MM.1S (cell line): ENCODE results near the gene CCDC13.

ENCODE experiments used
- DNase-seq: peaks from one replicate; pipeline ENCODE4 v3.0.0-alpha.2; 2015
- H2AFZ ChIP-seq: fragments of 300-600 bp; sonication (generic); 2 replicates; pipeline ENCODE4 v1.6.0; 2016; ENCODE audit warnings: antibody characterized with exemption, low read length
- H3F3A ChIP-seq: fragments of 300-600 bp; sonication (generic); 2 replicates; pipeline ENCODE4 v1.6.1; 2016; ENCODE audit warnings: mild to moderate bottlenecking, antibody characterized with exemption, low read length, moderate library complexity, mixed read lengths; ENCODE audit not compliant: insufficient read depth
- H3K27ac ChIP-seq: fragments of 300-600 bp; sonication (generic); 2 replicates; pipeline ENCODE4 v1.5.1; 2016; ENCODE audit warnings: mild to moderate bottlenecking, low read length
- H3K27me3 ChIP-seq: fragments of 300-600 bp; sonication (generic); replicated peaks from 2 replicates; pipeline ENCODE4 v1.6.0; 2016; ENCODE audit warnings: low read length; ENCODE audit not compliant: insufficient read depth
- H3K36me3 ChIP-seq: fragments of 300-600 bp; sonication (generic); replicated peaks from 2 replicates; pipeline ENCODE4 v1.6.1; 2016; ENCODE audit warnings: mild to moderate bottlenecking, low read length, mixed read lengths; ENCODE audit not compliant: insufficient read depth
- H3K4me1 ChIP-seq: fragments of 300-600 bp; sonication (generic); 2 replicates; pipeline ENCODE4 v1.6.1; 2016; ENCODE audit warnings: low read length, mixed read lengths
- H3K4me2 ChIP-seq: fragments of 300-600 bp; sonication (generic); 2 replicates; pipeline ENCODE4 v1.6.0; 2016; ENCODE audit warnings: low read depth, low read length
- H3K4me3 ChIP-seq: fragments of 300-600 bp; sonication (generic); 2 replicates; pipeline ENCODE4 v1.5.1; 2016; ENCODE audit warnings: low read length, mixed read lengths
- H3K79me2 ChIP-seq: fragments of 300-600 bp; sonication (generic); 2 replicates; pipeline ENCODE4 v1.6.1; 2016; ENCODE audit warnings: mixed run types, low read length, mixed read lengths
- H3K9ac ChIP-seq: fragments of 300-600 bp; sonication (generic); 2 replicates; pipeline ENCODE4 v1.6.1; 2016; ENCODE audit warnings: low read length, mixed read lengths
- H3K9me2 ChIP-seq: fragments of 300-600 bp; sonication (generic); replicated peaks from 2 replicates; pipeline ENCODE4 v1.6.1; 2016; ENCODE audit warnings: mild to moderate bottlenecking, low read length, mixed read lengths; ENCODE audit not compliant: insufficient read depth
- H3K9me3 ChIP-seq: fragments of 300-600 bp; sonication (generic); replicated peaks from 2 replicates; pipeline ENCODE4 v1.6.1; 2016; ENCODE audit warnings: mild to moderate bottlenecking, low read length, mixed read lengths; ENCODE audit not compliant: insufficient read depth
- H4K20me1 ChIP-seq: fragments of 300-600 bp; sonication (generic); 2 replicates; pipeline ENCODE4 v1.6.1; 2016; ENCODE audit warnings: mild to moderate bottlenecking, low read length, moderate library complexity, mixed read lengths; ENCODE audit not compliant: insufficient read depth
- EZH2 ChIP-seq: fragments of 300-600 bp; sonication (generic); optimal IDR thresholded peaks from 2 replicates; pipeline ENCODE3; 2017; ENCODE audit warnings: low read depth, mild to moderate bottlenecking, antibody characterized with exemption, low read length, mixed read lengths
- EZH2phosphoT487 ChIP-seq: fragments of 300-600 bp; sonication (generic); IDR thresholded peaks from 2 replicates; pipeline ENCODE4 v1.6.1; 2018; ENCODE audit warnings: antibody characterized with exemption, low read length
- TF ChIP-seq, protein P1 (sequence below): fragments of 300-600 bp; sonication (generic); IDR thresholded peaks from 2 replicates; pipeline ENCODE4 v1.5.1; 2016; ENCODE audit warnings: antibody characterized with exemption, low read length, mixed read lengths

CCDC13 gene

GRCh38 chr3:42753757-42754156 is 19.3 kb downstream of the CCDC13 start:
- TF ChIP-seq, protein P1, sequence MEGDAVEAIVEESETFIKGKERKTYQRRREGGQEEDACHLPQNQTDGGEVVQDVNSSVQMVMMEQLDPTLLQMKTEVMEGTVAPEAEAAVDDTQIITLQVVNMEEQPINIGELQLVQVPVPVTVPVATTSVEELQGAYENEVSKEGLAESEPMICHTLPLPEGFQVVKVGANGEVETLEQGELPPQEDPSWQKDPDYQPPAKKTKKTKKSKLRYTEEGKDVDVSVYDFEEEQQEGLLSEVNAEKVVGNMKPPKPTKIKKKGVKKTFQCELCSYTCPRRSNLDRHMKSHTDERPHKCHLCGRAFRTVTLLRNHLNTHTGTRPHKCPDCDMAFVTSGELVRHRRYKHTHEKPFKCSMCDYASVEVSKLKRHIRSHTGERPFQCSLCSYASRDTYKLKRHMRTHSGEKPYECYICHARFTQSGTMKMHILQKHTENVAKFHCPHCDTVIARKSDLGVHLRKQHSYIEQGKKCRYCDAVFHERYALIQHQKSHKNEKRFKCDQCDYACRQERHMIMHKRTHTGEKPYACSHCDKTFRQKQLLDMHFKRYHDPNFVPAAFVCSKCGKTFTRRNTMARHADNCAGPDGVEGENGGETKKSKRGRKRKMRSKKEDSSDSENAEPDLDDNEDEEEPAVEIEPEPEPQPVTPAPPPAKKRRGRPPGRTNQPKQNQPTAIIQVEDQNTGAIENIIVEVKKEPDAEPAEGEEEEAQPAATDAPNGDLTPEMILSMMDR: no peak
- no peak for TF ChIP-seq EZH2phosphoT487
- no peak for TF ChIP-seq EZH2
- Histone ChIP-seq H3K27me3 (no peaks in the 10 kb centered on the region), H3K4me1 (no peaks in the 10 kb centered on the region), H3F3A (no peaks in the 10 kb centered on the region), H3K4me3 (no peak overlapping the region), H3K27ac (no peak overlapping the region), H3K9me2 (no peaks in the 10 kb centered on the region), H2AFZ (no peak overlapping the region), H3K9me3 (no peaks in the 10 kb centered on the region), H3K9ac (no peak overlapping the region), H3K36me3 (no peaks in the 10 kb centered on the region), H4K20me1 (no peaks in the 10 kb centered on the region), H3K4me2 (no peak overlapping the region), H3K79me2 (no peaks in the 10 kb centered on the region)
- DNase-seq: no peak

DNA sequence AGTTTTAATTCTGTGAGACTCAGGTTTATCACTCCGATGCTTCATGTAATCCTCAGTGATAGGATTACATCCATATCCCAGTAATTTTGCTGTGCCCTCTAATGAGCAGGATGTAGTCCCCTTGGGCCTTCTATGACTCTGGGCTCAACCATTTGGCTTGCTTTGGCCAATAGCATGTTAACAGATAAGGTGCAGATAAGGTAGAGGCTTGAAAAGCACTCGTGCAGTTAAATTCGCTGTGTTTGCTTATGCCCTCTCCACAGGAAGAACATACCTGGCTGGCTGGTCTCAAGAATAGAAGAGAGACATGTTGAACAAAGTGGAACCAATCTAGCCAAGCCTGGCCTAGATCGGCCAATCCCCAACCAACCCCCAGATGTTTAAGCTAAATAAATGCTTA is 20.1 kb downstream of the CCDC13 start:
- Histone ChIP-seq H3K79me2 (no peaks in the 10 kb centered on the region), H3K4me3 (no peak overlapping the region), H4K20me1 (no peaks in the 10 kb centered on the region), H3K4me1 (no peaks in the 10 kb centered on the region), H3K9ac (no peak overlapping the region), H3K27ac (no peak overlapping the region), H2AFZ (no peak overlapping the region), H3F3A (no peaks in the 10 kb centered on the region), H3K9me2 (no peaks in the 10 kb centered on the region), H3K9me3 (no peaks in the 10 kb centered on the region), H3K27me3 (no peaks in the 10 kb centered on the region), H3K36me3 (no peaks in the 10 kb centered on the region), H3K4me2 (no peak overlapping the region)
- DNase-seq: no peak
- no peak for TF ChIP-seq EZH2
- no peak for TF ChIP-seq EZH2phosphoT487
- TF ChIP-seq, protein P1: no peak

DNA sequence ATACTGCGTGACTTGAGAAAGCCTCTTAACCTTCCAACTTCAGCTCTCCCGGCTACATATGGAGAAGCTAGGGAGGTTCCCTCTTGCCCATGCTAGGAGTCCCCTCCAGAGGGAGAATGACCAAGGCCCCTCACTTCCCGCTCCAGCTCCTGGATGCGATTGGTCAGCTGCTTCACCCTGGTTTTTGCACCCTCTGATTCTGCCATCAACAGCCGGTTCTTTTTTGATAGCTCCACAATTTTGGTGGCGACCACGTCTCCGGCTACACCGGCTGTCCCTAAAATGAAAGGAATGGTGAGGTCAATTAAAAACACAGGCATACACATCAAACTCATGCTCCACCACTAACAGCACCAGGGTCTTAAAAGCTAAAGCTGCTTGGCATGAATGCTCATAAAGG is 20.6 kb downstream of the CCDC13 start:
- Histone ChIP-seq H3K9me3 (no peaks in the 10 kb centered on the region), H3K4me1 (no peaks in the 10 kb centered on the region), H4K20me1 (no peaks in the 10 kb centered on the region), H3F3A (no peaks in the 10 kb centered on the region), H2AFZ (no peak overlapping the region), H3K79me2 (no peaks in the 10 kb centered on the region), H3K36me3 (no peaks in the 10 kb centered on the region), H3K27ac (no peak overlapping the region), H3K9me2 (no peaks in the 10 kb centered on the region), H3K4me2 (no peak overlapping the region), H3K4me3 (no peak overlapping the region), H3K9ac (no peak overlapping the region), H3K27me3 (no peaks in the 10 kb centered on the region)
- TF ChIP-seq EZH2phosphoT487 (no peak), EZH2 (no peak)
- DNase-seq: no peak

DNA sequence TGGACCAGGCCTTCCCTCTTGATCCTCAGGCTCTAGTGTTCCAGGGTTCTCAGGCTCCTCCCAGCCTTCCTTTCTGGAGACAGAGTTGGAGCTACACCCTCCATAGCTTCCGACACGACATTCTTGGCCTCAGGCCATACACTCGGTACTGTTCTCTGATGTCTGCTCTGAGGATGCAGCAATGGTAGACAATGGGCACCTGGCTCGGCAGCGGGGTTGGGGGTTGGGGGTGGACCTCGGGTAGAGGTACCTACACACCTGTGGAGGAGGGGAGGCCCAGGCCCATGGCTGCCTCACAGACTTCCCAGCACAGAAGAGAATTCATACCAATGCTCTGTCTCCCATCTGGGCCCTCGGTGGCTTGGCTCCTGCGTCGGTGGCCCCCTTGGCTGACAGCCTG is 21.4 kb downstream of the CCDC13 start:
- Histone ChIP-seq H3K9ac (no peak overlapping the region), H3K79me2 (no peaks in the 10 kb centered on the region), H3K27ac (no peak overlapping the region), H3K9me2 (no peaks in the 10 kb centered on the region), H3F3A (no peaks in the 10 kb centered on the region), H3K36me3 (no peaks in the 10 kb centered on the region), H3K4me2 (no peak overlapping the region), H3K4me3 (no peak overlapping the region), H3K9me3 (no peaks in the 10 kb centered on the region), H4K20me1 (no peaks in the 10 kb centered on the region), H3K4me1 (no peaks in the 10 kb centered on the region), H3K27me3 (no peaks in the 10 kb centered on the region), H2AFZ (no peak overlapping the region)
- TF ChIP-seq, protein P1: no peak
- TF ChIP-seq EZH2phosphoT487 (no peak), EZH2 (no peak)
- DNase-seq: no peak
